Cardiac fibroblast (primary cell): Measurements from ENCODE around the gene FBXW4.

Experiments
- DNase-seq, 2 donors: peaks; one replicate each; pipeline versions ENCODE4 v3.0.0 to v3.0.0-alpha.2; 2010; ENCODE audit warnings: low read depth in 2 of 2
- H3K4me3 ChIP-seq, 2 donors: replicated peaks in 1 of 2; 1 replicate in 1 of 2; 2 replicates in 1 of 2; pipeline ENCODE4 v1.5.1; 2011; ENCODE audit warnings: low read depth in 2 of 2, low read length in 2 of 2, mild to moderate bottlenecking in 2 of 2, moderate library complexity in 1 of 2
- TF ChIP-seq, protein P1 (sequence below): IDR thresholded peaks from one replicate; pipeline ENCODE4 v1.5.1; 2011; ENCODE audit warnings: low read depth, mild to moderate bottlenecking, low read length, inconsistent platforms

FBXW4 gene

DNA sequence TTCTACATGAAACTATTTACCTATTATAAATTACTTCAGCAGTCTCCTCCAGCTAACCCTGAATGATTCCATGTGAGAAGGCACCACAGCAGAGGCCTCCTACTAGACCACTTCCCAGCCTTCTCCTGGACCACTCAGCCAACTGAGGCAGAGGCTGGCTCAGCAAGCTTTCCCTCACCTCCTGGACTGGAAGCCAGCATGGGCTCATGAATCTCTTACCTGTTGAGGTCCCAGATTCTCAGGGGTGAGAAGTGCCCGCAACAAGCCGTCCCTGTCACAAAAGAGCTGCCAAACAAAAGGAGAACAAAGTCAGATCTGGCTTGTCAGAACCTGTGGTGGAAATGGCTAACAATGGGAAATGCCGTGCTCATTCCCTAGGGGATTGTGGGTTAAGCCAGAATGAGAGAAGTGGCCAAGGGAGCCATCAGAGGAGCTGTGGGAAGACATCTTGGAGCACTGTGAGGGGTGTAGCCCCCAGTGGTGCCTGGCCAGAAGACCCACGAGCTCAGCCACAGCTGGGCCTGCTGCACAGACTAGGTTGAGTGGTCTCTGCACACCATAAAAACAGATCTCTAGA, 70.4 kb downstream of the FBXW4 start:
- DNase-seq, result peak; percentile 13 to 54
- TF ChIP-seq, protein P1, sequence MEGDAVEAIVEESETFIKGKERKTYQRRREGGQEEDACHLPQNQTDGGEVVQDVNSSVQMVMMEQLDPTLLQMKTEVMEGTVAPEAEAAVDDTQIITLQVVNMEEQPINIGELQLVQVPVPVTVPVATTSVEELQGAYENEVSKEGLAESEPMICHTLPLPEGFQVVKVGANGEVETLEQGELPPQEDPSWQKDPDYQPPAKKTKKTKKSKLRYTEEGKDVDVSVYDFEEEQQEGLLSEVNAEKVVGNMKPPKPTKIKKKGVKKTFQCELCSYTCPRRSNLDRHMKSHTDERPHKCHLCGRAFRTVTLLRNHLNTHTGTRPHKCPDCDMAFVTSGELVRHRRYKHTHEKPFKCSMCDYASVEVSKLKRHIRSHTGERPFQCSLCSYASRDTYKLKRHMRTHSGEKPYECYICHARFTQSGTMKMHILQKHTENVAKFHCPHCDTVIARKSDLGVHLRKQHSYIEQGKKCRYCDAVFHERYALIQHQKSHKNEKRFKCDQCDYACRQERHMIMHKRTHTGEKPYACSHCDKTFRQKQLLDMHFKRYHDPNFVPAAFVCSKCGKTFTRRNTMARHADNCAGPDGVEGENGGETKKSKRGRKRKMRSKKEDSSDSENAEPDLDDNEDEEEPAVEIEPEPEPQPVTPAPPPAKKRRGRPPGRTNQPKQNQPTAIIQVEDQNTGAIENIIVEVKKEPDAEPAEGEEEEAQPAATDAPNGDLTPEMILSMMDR, result no peak

DNA sequence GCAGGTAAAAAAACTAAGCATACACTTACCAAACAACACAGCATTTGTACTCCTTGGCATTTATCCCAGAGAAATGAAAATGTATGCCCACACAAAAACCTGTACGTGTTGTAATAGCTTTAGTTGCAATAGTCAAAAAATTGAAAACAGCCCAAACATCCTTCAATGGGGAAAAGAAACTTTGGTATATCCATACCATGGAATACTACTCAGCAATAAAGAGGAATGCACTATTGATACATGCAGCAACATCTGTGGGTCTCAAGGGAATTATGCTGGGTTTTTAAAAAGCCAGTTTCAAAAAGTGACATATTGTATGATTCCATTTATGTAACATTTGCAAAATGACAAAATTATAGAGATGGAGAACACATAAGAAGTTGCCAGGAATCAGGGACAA, 71.4 kb downstream of the FBXW4 start:
- H3K4me3 ChIP-seq, result no peak overlapping the region
- TF ChIP-seq, protein P1, result no peak
- no peak for DNase-seq

More for the DNA sequence above, 70.4 kb downstream of the FBXW4 start:
- H3K4me3 ChIP-seq, result no peak overlapping the region

DNA sequence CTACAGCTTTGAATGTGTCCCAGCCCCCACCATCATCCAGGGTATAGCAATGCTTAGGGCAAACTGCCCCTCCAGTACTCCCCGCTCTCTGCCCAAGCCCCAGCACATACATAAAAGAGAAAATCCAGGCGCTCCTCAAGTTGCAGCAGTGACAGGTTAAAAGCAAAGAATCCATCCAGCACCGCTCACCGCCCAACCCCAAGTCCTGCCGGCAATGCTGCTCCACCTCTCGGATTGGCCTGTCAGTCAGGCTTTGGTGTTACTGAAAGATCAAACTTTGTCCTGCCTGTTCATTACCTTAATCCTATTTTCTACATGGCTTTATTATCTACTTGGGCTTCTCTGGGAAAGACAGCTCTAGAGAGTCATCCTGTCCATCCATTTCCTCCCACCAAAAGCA, 75.0 kb downstream of the FBXW4 start:
- no peak for DNase-seq
- H3K4me3 ChIP-seq, result no peak overlapping the region
- TF ChIP-seq, protein P1, result no peak

DNA sequence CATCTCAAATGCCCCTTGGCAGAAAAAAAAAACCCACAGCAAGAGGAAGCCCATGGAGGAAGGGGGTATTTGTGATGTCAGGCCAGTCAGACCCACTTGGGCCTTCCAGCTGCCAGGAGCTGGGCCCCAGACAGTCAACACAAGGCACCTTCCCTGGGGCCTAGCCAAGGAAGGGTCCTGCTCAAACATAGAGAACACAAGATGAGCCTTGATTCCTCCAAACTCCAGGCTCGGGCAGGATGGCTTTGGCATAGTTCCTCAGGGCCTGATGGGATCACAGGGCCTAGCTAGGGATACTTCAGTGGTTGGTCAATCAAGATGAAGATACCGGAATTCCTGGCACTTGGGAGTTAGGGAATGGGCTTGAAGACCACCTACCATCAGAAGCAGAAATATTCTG, 76.1 kb downstream of the FBXW4 start:
- DNase-seq, result no peak
- no peak overlapping the region for H3K4me3 ChIP-seq
- TF ChIP-seq, protein P1, result no peak

GRCh38 chr10:101617824-101618568, 77.0 kb downstream of the FBXW4 start:
- TF ChIP-seq, protein P1, result no peak
- no peak overlapping the region for H3K4me3 ChIP-seq
- DNase-seq, result no peak

DNA sequence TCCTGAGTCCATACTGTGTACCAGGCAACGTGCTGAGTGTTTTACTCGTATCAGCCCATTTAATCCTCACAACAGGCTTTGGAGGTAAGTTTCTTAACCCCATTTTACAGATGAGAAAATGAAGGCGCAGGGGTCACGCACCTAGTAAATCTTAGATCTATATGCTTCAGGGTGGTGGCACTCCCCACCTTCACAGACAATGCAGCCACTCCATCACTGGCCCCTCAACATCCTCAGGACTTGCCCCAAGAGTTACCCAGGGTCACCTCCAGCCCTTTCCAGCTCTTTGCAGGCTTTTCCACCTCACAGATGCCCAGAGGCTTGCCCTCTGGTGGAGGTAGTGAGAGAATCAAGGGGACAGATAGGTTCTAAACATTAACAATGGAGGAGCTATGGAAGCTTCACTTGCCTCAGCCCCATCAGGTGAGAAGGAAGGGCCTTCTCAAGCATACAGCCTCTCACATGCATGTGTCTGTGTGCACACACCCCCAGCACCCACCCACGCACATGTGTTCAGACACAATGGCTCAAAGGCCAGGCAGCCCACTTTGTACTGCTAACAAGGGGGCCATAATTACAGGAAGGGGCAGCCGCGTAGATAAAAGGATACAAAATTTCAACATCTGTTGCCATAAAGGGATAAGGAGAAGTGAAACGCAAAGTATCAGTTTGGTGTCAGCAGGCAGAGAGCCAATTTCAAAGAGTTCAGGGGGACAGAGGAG, 77.7 kb downstream of the FBXW4 start:
- TF ChIP-seq, protein P1, result no peak

More for the DNA sequence above, 77.7 kb downstream of the FBXW4 start:
- no peak overlapping the region for H3K4me3 ChIP-seq
- no peak for DNase-seq
